ENCODE results near the gene ARF1. TPM values are rescaled to one million over a fixed set of nuclear protein-coding genes. Genes with fewer than 3 reads are reported as not detected.
A peak's percentile ranks its signal among the peaks of the same experiment; 100 is the strongest.

The ARF1 gene
- total RNA-seq, 2 experiments from 2014 or later = 318 to 322 TPM

GRCh38 chr1:228120351-228120750, 37.8 kb downstream of the ARF1 start:
- Histone ChIP-seq H3K4me1 (ENCODE audit: insufficient read depth, low read length) (no peaks in the 10 kb centered on the region), H3K4me3 (ENCODE audit: low read length) (no peak overlapping the region), H3K9me3 (ENCODE audit: control insufficient read depth in 1 of 2, insufficient read depth in 1 of 2, low read length in 2 of 2) (no peaks in the 10 kb centered on the region), H3K27me3 (ENCODE audit: control insufficient read depth in 1 of 2, insufficient read depth in 2 of 2, low read length in 2 of 2) (peaks cover 0 to 2% of the 10 kb centered on the region in 2 experiments), H3K27ac (ENCODE audit: low read depth in 1 of 2, low read length in 2 of 2) (no peak overlapping the region), H3K36me3 (ENCODE audit: insufficient read depth, low read length) (no peaks in the 10 kb centered on the region)
- intact Hi-C loops (cut with DNase I, micrococcal nuclease) = no loop called here
- ChIA-PET POLR2A (interaction anchor here (0.9 to 1.3 kb wide), 2 partner anchors 11 to 12 kb away, joined by 3 read pairs; no protein-coding TSS in a partner anchor), CTCF (no interaction called here)
- Mint-ChIP-seq H3K4me1 (ENCODE audit: low read depth) (no peaks in the 10 kb centered on the region), H3K4me3 (no peak overlapping the region), H3K27ac (no peak overlapping the region), H3K9me3 (no peaks in the 10 kb centered on the region), H3K36me3 (ENCODE audit: low read depth) (no peaks in the 10 kb centered on the region), H3K27me3 (no peaks in the 10 kb centered on the region)
- ATAC-seq (ENCODE audit: poor library complexity) (no peak), DNase-seq (no peak)
- TF ChIP-seq CTCF (IDR thresholded peaks at IDR 0.05) = no peak

GRCh38 chr1:228120857-228121489, 38.5 kb downstream of the ARF1 start:
- H3K27ac Mint-ChIP-seq = no peak overlapping the region
- Histone ChIP-seq H3K4me1 (ENCODE audit: insufficient read depth, low read length) (no peaks in the 10 kb centered on the region), H3K9me3 (ENCODE audit: control insufficient read depth in 1 of 2, insufficient read depth in 1 of 2, low read length in 2 of 2) (no peaks in the 10 kb centered on the region), H3K36me3 (ENCODE audit: insufficient read depth, low read length) (no peaks in the 10 kb centered on the region), H3K27ac (ENCODE audit: low read depth in 1 of 2, low read length in 2 of 2) (no peak overlapping the region), H3K4me3 (ENCODE audit: low read length) (no peak overlapping the region), H3K27me3 (ENCODE audit: control insufficient read depth in 1 of 2, insufficient read depth in 2 of 2, low read length in 2 of 2) (peaks cover 0 to 3% of the 10 kb centered on the region in 2 experiments)
- H3K9me3 Mint-ChIP-seq = no peaks in the 10 kb centered on the region
- peak in 3 of 14 experiments; percentile 33 for DNase-seq
- TF ChIP-seq CTCF (IDR thresholded peaks at IDR 0.05) = no peak
- H3K4me3 Mint-ChIP-seq = no peak overlapping the region
- intact Hi-C loops (cut with DNase I, micrococcal nuclease) = no loop called here
- POLR2A ChIA-PET = no interaction called here
- H3K27me3 Mint-ChIP-seq = no peaks in the 10 kb centered on the region
- no peaks in the 10 kb centered on the region for H3K4me1 Mint-ChIP-seq (ENCODE audit: low read depth)
- H3K36me3 Mint-ChIP-seq (ENCODE audit: low read depth) = no peaks in the 10 kb centered on the region
- ATAC-seq (ENCODE audit: poor library complexity) = peak; percentile 64
- CTCF ChIA-PET = interaction anchor here (1.1 kb wide), 1 partner anchor 10 kb away, joined by 3 read pairs; no protein-coding TSS in a partner anchor

GRCh38 chr1:228122921-228123441, 40.5 kb downstream of the ARF1 start:
- intact Hi-C loops (cut with DNase I, micrococcal nuclease) = no loop called here
- CTCF ChIA-PET = interaction anchor here (1.3 kb wide), 1 partner anchor 43 kb away, joined by 3 read pairs; no protein-coding TSS in a partner anchor
- Mint-ChIP-seq H3K27me3 (peaks cover 8% of the 10 kb centered on the region), H3K27ac (no peak overlapping the region), H3K9me3 (no peaks in the 10 kb centered on the region), H3K36me3 (ENCODE audit: low read depth) (no peaks in the 10 kb centered on the region), H3K4me3 (no peak overlapping the region), H3K4me1 (ENCODE audit: low read depth) (no peaks in the 10 kb centered on the region)
- no peak for ATAC-seq (ENCODE audit: poor library complexity)
- H3K27me3 ChIP-seq (ENCODE audit: control insufficient read depth in 1 of 2, insufficient read depth in 2 of 2, low read length in 2 of 2) = peaks cover 0 to 3% of the 10 kb centered on the region in 2 experiments
- no peaks in the 10 kb centered on the region for H3K36me3 ChIP-seq (ENCODE audit: insufficient read depth, low read length)
- no peak for TF ChIP-seq CTCF (IDR thresholded peaks at IDR 0.05)
- DNase-seq = no peak
- no peak overlapping the region for H3K4me3 ChIP-seq (ENCODE audit: low read length)
- POLR2A ChIA-PET = interaction anchor here (1.1 kb wide), 1 partner anchor 16 kb away, joined by 3 read pairs; no protein-coding TSS in a partner anchor
- no peaks in the 10 kb centered on the region for H3K4me1 ChIP-seq (ENCODE audit: insufficient read depth, low read length)
- H3K9me3 ChIP-seq (ENCODE audit: control insufficient read depth in 1 of 2, insufficient read depth in 1 of 2, low read length in 2 of 2) = no peaks in the 10 kb centered on the region
- H3K27ac ChIP-seq (ENCODE audit: low read depth in 1 of 2, low read length in 2 of 2) = no peak overlapping the region

Data from CD4-positive, alpha-beta T cell (primary cell).